Measurements from ENCODE around the gene PI4KB.
"Not testable (repeated sequence)": the region's sequence is repeated elsewhere in the genome, so short reads cannot be mapped to it uniquely, and the experiment has no call there.

- not testable (repeated sequence) for TF ChIP-seq ZBTB44 (CRISPR knock-in tag; IDR thresholded peaks at IDR 0.05); DPF2 (CRISPR knock-in tag; IDR thresholded peaks at IDR 0.05; ENCODE audit: borderline replicate concordance, low read depth); DBP (CRISPR knock-in tag; IDR thresholded peaks at IDR 0.05; ENCODE audit: not compliant biosample characterization); RFX5 (IDR thresholded peaks at IDR 0.05; ENCODE audit: low read depth, low read length); CEBPB (IDR thresholded peaks at IDR 0.05; ENCODE audit: borderline replicate concordance, low read depth, low read length); ZFP41 (CRISPR knock-in tag; IDR thresholded peaks at IDR 0.05; ENCODE audit: borderline replicate concordance); IKZF5 (CRISPR knock-in tag; IDR thresholded peaks at IDR 0.05); DMTF1 (CRISPR knock-in tag; IDR thresholded peaks at IDR 0.05); NRL (CRISPR knock-in tag; IDR thresholded peaks at IDR 0.05; ENCODE audit: borderline replicate concordance); TBX3 (IDR thresholded peaks at IDR 0.05; ENCODE audit: borderline replicate concordance); SETDB1 (CRISPR knock-in tag; IDR thresholded peaks at IDR 0.05; ENCODE audit: borderline replicate concordance); ZNF710 (CRISPR knock-in tag; IDR thresholded peaks at IDR 0.05; ENCODE audit: borderline replicate concordance); CTCF (CRISPR knock-in tag; IDR thresholded peaks at IDR 0.05); NCOA2 (CRISPR knock-in tag; IDR thresholded peaks at IDR 0.05)
Observed at GRCh38 chr1:151275341-151275740, 51.9 kb downstream of the PI4KB start.

Measured in HepG2 (cell line).